ENCODE measurements around the gene RAB11FIP3.

The RAB11FIP3 gene

DNA sequence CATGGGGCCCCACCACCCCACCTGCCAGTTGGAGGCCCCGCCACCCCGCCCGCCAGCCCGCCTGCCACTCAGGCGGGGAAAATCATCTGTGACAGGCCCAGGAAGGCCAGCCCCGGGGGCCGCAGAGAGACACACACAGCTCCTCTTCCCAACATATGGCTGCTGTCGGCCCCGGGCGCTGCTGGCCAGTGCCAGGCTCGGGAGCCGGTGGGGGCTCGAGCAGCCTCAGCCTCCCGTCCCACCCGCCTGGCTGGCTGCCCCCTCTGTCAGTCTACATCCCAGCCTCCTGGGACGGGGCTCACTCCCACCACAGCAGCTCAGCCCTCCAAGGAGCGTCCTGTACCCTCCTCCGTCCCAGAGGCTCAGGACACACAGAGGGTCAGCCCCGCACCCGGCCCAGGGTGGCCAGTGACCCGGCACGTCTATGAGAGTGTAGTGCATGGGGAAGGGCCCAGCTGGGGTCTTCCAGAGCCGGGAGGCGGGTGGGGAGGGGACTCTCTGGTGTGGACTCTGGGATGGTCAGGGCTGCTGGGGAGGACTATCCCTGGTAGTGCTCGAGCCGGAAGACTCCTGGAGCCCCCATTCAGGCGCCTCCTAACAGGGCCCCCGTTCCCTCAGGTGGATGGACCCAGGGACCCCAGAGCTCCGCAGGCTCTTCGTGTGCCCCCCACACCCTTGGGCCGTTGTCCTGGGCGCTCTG lies 131.2 kb downstream of the RAB11FIP3 start:
- TF ChIP-seq FOXM1 (IDR thresholded peaks at IDR 0.05; ENCODE audit: borderline replicate concordance, low read depth) = no peak
- TF ChIP-seq TEAD4 (IDR thresholded peaks at IDR 0.05) = no peak
- TF ChIP-seq TCF12 (IDR thresholded peaks at IDR 0.05; ENCODE audit: low read depth) = no peak

DNA sequence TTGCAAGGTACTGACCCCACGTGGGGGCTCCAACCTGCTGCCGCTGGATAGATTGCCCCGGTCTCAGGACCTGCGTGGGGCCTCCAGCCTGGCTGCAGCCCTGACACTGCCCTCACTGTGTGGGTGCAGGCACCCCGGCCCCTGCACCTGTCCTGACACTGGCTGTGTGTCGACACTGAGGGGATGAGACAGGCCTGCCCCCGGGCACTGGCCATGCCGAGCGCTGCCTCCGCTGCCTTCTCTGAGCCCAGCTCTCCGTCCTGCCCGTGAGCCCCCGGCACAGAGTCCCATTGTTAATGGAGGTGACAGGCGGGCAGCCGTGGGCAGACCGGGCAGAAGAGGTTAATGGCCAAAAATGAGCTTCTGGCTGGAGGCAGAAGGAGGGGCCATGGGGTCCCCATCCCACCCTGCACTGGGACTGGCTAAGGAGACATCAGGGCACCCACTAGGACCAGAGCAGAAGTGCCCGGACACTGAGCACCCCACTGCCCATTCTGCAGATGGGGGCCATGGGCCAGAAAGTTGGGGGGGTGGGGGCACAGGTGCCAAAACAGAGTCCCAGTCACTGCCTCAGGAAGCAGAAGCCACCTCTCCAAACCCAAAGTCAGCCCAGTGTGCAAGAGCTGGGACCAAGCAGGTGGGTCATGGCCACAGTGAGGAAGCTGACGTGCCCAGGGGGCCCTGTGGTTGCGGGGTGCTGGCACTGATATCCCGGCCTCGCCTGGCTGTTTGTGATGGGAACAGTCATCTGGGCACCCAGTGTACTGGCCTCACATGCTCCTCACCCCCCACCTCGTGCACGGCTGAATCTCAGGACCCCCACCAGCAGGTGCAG lies 132.2 kb downstream of the RAB11FIP3 start:
- TF ChIP-seq EGR1 (IDR thresholded peaks at IDR 0.05) (no peak), CREB1 (IDR thresholded peaks at IDR 0.05; ENCODE audit: low read depth) (no peak), CEBPB (IDR thresholded peaks at IDR 0.05) (no peak), TEAD4 (IDR thresholded peaks at IDR 0.05) (no peak), FOXM1 (IDR thresholded peaks at IDR 0.05; ENCODE audit: borderline replicate concordance, low read depth) (no peak), TCF12 (IDR thresholded peaks at IDR 0.05; ENCODE audit: low read depth) (no peak), NFIC (IDR thresholded peaks at IDR 0.05) (no peak), ZBTB7A (IDR thresholded peaks at IDR 0.05; ENCODE audit: low read depth) (no peak), RAD21 (IDR thresholded peaks at IDR 0.05; ENCODE audit: low read depth) (no peak), EP300 (IDR thresholded peaks at IDR 0.05; ENCODE audit: borderline replicate concordance) (no peak), YY1 (IDR thresholded peaks at IDR 0.05; ENCODE audit: low read depth) (no peak), TAF1 (IDR thresholded peaks at IDR 0.05; ENCODE audit: low read depth) (no peak)
- TF ChIP-seq, protein P1, sequence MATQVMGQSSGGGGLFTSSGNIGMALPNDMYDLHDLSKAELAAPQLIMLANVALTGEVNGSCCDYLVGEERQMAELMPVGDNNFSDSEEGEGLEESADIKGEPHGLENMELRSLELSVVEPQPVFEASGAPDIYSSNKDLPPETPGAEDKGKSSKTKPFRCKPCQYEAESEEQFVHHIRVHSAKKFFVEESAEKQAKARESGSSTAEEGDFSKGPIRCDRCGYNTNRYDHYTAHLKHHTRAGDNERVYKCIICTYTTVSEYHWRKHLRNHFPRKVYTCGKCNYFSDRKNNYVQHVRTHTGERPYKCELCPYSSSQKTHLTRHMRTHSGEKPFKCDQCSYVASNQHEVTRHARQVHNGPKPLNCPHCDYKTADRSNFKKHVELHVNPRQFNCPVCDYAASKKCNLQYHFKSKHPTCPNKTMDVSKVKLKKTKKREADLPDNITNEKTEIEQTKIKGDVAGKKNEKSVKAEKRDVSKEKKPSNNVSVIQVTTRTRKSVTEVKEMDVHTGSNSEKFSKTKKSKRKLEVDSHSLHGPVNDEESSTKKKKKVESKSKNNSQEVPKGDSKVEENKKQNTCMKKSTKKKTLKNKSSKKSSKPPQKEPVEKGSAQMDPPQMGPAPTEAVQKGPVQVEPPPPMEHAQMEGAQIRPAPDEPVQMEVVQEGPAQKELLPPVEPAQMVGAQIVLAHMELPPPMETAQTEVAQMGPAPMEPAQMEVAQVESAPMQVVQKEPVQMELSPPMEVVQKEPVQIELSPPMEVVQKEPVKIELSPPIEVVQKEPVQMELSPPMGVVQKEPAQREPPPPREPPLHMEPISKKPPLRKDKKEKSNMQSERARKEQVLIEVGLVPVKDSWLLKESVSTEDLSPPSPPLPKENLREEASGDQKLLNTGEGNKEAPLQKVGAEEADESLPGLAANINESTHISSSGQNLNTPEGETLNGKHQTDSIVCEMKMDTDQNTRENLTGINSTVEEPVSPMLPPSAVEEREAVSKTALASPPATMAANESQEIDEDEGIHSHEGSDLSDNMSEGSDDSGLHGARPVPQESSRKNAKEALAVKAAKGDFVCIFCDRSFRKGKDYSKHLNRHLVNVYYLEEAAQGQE (IDR thresholded peaks at IDR 0.05; ENCODE audit: low read depth) = no peak
- TF ChIP-seq, protein P2, sequence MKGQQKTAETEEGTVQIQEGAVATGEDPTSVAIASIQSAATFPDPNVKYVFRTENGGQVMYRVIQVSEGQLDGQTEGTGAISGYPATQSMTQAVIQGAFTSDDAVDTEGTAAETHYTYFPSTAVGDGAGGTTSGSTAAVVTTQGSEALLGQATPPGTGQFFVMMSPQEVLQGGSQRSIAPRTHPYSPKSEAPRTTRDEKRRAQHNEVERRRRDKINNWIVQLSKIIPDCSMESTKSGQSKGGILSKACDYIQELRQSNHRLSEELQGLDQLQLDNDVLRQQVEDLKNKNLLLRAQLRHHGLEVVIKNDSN (IDR thresholded peaks at IDR 0.05) = no peak
- TF ChIP-seq, protein P3, sequence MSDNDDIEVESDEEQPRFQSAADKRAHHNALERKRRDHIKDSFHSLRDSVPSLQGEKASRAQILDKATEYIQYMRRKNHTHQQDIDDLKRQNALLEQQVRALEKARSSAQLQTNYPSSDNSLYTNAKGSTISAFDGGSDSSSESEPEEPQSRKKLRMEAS (IDR thresholded peaks at IDR 0.05) = no peak

DNA sequence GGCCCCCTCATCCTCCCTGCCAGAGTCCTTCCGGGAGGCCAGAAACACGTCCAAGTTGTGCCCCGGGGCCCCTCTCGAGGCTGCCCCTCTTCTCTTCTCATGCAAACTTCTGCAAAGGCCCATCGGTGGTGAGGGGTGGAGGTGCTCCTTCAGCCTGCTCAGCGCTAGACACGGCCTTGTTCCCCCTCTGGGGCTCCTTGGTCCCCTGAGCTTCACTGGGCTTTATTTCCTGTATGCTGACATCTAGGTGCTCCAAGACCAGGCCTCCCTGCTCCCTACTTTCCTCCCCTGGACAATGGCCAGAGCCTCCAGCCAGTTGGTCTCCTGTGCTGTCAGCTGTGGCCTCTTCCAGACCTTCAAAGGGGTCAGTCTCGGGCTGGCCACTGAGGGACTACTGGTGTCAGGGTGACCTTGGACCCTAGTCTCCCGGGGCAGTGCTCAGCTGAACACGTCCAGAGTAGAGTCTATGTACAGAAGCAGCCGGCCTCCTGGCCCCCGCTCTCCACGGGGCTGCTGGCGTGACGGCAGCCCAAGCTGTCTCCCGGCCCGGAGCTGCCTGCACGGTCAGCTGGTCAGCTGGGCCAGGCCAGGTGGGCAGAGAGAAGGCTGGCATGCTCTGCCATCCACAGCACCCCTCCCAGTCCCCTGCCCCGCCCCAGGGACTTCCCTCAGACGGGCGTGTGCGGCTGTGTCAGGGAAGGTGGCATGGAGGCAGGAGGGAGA lies 133.0 kb downstream of the RAB11FIP3 start:
- TF ChIP-seq, protein P2 (IDR thresholded peaks at IDR 0.05) = 0 out of 2 replicates have a peak, but pooled peaks have one; percentile 23
- TF ChIP-seq TAF1 (IDR thresholded peaks at IDR 0.05; ENCODE audit: low read depth) = no peak

DNA sequence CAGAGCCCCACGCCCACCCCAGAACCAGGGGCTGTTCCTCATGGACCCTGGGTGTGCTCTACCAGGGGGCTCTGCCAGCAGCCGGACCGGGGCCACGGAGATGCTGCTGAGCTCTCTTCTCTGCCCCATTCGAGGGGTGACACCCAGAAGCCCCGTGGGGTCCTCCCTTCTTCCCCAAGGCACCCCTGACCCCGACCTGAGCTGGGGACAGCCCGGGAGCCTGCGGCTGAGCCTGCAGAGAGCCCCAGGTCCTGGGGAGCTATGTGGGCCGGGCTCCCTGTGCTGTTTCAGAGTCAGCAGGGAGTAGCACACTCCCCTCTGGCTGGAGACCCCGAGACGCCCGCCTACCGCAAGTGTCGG lies 133.6 kb downstream of the RAB11FIP3 start:
- no peak for TF ChIP-seq FOXM1 (IDR thresholded peaks at IDR 0.05; ENCODE audit: borderline replicate concordance, low read depth)
- no peak for TF ChIP-seq EP300 (IDR thresholded peaks at IDR 0.05; ENCODE audit: borderline replicate concordance)
- no peak for TF ChIP-seq ZBTB7A (IDR thresholded peaks at IDR 0.05; ENCODE audit: low read depth)
- TF ChIP-seq, protein P1 (IDR thresholded peaks at IDR 0.05; ENCODE audit: low read depth) = no peak
- no peak for TF ChIP-seq CREB1 (IDR thresholded peaks at IDR 0.05; ENCODE audit: low read depth)
- TF ChIP-seq RAD21 (IDR thresholded peaks at IDR 0.05; ENCODE audit: low read depth) = no peak
- no peak for TF ChIP-seq TAF1 (IDR thresholded peaks at IDR 0.05; ENCODE audit: low read depth)
- no peak for TF ChIP-seq CEBPB (IDR thresholded peaks at IDR 0.05)

DNA sequence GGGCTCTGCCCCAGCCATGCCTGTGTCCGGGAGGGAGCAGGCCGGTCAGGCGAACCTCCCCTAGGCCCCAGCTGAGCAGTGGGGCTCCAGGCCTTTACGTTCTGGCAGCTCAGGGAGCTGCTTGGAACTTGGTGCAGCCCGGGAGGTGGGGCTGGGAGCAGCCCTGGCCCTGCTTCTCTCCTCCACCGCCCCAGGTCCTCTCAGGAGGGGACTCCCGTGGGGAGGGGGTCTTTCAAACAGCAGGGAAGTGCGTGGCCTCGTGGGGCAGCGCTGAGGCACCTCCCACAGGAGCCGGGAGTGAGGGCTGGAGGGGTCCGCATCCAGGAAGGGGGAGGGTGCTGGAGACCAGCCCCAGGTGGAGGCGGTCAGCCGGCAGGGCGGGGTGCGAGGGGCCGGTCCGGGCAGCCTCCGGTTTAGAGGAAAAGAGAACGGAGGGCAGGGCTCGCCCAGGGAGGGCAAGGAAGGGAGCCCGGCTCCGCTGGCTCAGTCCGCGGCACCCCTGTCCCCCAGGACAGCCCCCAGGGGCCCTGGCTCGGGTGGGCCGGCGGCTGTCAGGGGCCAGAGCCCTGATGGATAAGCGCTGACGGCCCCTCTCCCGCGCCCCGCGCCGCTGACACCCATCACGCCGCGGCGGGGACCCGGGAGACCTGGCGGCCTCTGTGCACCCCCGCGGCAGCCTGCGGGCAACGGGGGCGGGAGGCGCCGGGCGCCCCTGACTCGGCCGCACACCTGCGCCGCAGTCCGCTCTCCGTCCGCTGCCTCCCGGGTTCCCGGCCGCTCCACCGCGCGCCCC lies 134.2 kb downstream of the RAB11FIP3 start:
- TF ChIP-seq, protein P2 (IDR thresholded peaks at IDR 0.05) = no peak
- no peak for TF ChIP-seq CEBPB (IDR thresholded peaks at IDR 0.05)
